PC-3 (cell line): Measurements from ENCODE around the gene FEV. TPM values are rescaled to one million over a fixed set of nuclear protein-coding genes. Genes with fewer than 3 reads are reported as not detected.

Source experiments
- ATAC-seq: fragments of 200-7000 bp; cut with Tn5 transposase; 2 replicates; pipeline ENCODE4 v1.9.1; 2020; ENCODE audit warnings: mild to moderate bottlenecking, moderate library complexity
- BruUV-seq: library from RNA; stranded (reverse); fragments of 400-500 nt; replicated peaks from 2 replicates; lab custom pipeline; 2021; lab: Mats Ljungman, UMichigan
- CTCF ChIA-PET: fragments of 300-600 bp; sonication (Branson Sonifier 250); formaldehyde crosslinking; loops from one replicate; lab custom pipeline; 2022; ENCODE audit warnings: antibody characterized with exemption; lab: Charles Lee
- POLR2A ChIA-PET: fragments of 300-600 bp; sonication (Branson Sonifier 250); formaldehyde crosslinking; loops from one replicate; lab custom pipeline; 2022; ENCODE audit warnings: antibody characterized with exemption; ENCODE audit not compliant: unreplicated experiment; lab: Charles Lee
- DNase-seq: peaks from one replicate; pipeline ENCODE4 v3.0.0-alpha.2; 2015
- H2AFZ ChIP-seq: fragments of 300-600 bp; sonication (generic); 2 replicates; pipeline ENCODE4 v1.6.0; 2016; ENCODE audit warnings: antibody characterized with exemption, low read length
- H3F3A ChIP-seq: fragments of 300-600 bp; sonication (generic); one replicate; pipeline ENCODE4 v1.6.0; 2017; ENCODE audit warnings: antibody characterized with exemption, low read length, control low read depth, mild to moderate bottlenecking; ENCODE audit not compliant: unreplicated experiment
- H3K27ac ChIP-seq: fragments of 300-600 bp; sonication (generic); 2 replicates; pipeline ENCODE4 v1.5.1; 2016; ENCODE audit warnings: mild to moderate bottlenecking, low read length
- H3K27me3 ChIP-seq: fragments of 300-600 bp; sonication (generic); 2 replicates; pipeline ENCODE4 v1.6.1; 2016; ENCODE audit warnings: low read length, mixed read lengths
- H3K36me3 ChIP-seq: fragments of 300-600 bp; sonication (generic); 2 replicates; pipeline ENCODE4 v1.6.1; 2016; ENCODE audit warnings: low read depth, mixed run types, low read length, mixed read lengths
- H3K4me1 ChIP-seq: fragments of 300-600 bp; sonication (generic); 2 replicates; pipeline ENCODE4 v1.5.1; 2016; ENCODE audit warnings: low read length; ENCODE audit not compliant: insufficient read depth
- H3K4me2 ChIP-seq: fragments of 300-600 bp; sonication (generic); 2 replicates; pipeline ENCODE4 v1.6.0; 2016; ENCODE audit warnings: low read length
- H3K4me3 ChIP-seq: fragments of 300-600 bp; sonication (generic); 2 replicates; pipeline ENCODE4 v1.5.1; 2016; ENCODE audit warnings: mild to moderate bottlenecking, low read length, mixed read lengths
- H3K79me2 ChIP-seq: fragments of 300-600 bp; sonication (generic); 2 replicates; pipeline ENCODE4 v1.6.1; 2017; ENCODE audit warnings: low read length, mixed read lengths
- H3K9ac ChIP-seq: fragments of 300-600 bp; sonication (generic); 2 replicates; pipeline ENCODE4 v1.6.0; 2016; ENCODE audit warnings: mild to moderate bottlenecking, low read length
- H3K9me2 ChIP-seq: fragments of 300-600 bp; sonication (generic); replicated peaks from 2 replicates; pipeline ENCODE4 v1.6.1; 2016; ENCODE audit warnings: mixed run types, low read length, mixed read lengths
- H3K9me3 ChIP-seq: fragments of 300-600 bp; sonication (generic); 2 replicates; pipeline ENCODE4 v1.6.1; 2016; ENCODE audit warnings: low read length, mixed read lengths
- H4K20me1 ChIP-seq: fragments of 300-600 bp; sonication (generic); 2 replicates; pipeline ENCODE4 v1.6.1; 2016; ENCODE audit warnings: low read length, mixed read lengths
- CTCF ChIP-seq: fragments of 300-600 bp; sonication (generic); conservative IDR thresholded peaks from 2 replicates; pipeline ENCODE4 v1.5.1; 2017; ENCODE audit warnings: antibody characterized with exemption, low read depth, mild to moderate bottlenecking, low read length
- EZH2 ChIP-seq: fragments of 300-600 bp; sonication (generic); IDR thresholded peaks from one replicate; pipeline ENCODE4 v1.6.1; 2017; ENCODE audit warnings: antibody characterized with exemption, mild to moderate bottlenecking, low read length; ENCODE audit not compliant: unreplicated experiment
- EZH2phosphoT487 ChIP-seq: fragments of 300-600 bp; sonication (generic); IDR thresholded peaks from 2 replicates; pipeline ENCODE4 v1.6.1; 2018; ENCODE audit warnings: mild to moderate bottlenecking, antibody characterized with exemption, low read length, borderline replicate concordance
- intact Hi-C: fragments of 100-400 bp; cut with micrococcal nuclease; formaldehyde crosslinking; loops from 2 replicates; pipeline ENCODE4 v1.9.0; 2023
- total RNA-seq: library from RNA; depleted of rRNA; stranded (reverse); fragments of >200 nt; gene quantifications from 2 replicates; pipeline ENCODE4 v1.2.3, GENCODE V29; 2014

FEV gene
- total RNA-seq, 1 experiment from 2014 or later = 0.07 TPM

DNA sequence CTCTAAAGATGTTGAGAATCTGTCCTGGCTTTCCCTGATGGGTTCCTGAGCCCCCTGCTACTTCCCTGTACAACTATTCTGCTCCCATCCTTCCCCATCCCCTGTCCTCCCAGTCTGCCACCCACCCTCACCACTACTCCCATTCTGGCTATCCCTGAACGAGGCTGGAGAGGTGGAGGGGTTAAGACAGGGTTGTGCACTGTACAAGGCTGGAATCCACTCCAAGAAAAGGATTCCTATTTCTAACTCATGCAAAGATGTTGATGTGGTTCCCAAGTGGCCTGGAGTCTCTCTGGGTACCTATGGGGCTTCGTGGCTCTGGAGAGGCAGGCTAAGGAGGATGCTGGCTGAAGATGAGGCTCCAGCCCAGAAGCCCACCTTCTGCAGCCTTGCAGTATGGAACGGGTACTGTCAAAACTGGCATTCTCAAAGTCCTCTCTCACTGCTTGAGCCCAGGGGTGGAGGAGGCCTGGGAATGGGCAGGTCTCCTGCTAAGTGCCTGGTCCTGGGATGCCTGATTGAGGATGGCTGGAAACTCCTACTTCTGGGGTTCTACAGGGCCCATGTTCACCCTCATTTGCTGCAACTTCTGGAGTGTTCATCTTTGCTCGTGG, 1.3 kb upstream of the FEV start:
- Histone ChIP-seq H3K4me1 (no peaks in the 10 kb centered on the region), H3K9me2 (no peaks in the 10 kb centered on the region), H3K27me3 (peaks cover 55% of the 10 kb centered on the region), H3K27ac (no peak overlapping the region), H3F3A (no peaks in the 10 kb centered on the region), H4K20me1 (no peaks in the 10 kb centered on the region), H2AFZ (no peak overlapping the region), H3K4me3 (no peak overlapping the region), H3K4me2 (no peak overlapping the region), H3K36me3 (no peaks in the 10 kb centered on the region), H3K79me2 (no peaks in the 10 kb centered on the region), H3K9me3 (no peaks in the 10 kb centered on the region), H3K9ac (no peak overlapping the region)
- POLR2A ChIA-PET = no interaction called here
- no peak for TF ChIP-seq CTCF
- TF ChIP-seq EZH2 = no peak
- TF ChIP-seq EZH2phosphoT487 = no peak
- BruUV-seq = no TSS peak
- intact Hi-C loops = no loop called here
- DNase-seq (no peak), ATAC-seq (no peak)
- CTCF ChIA-PET = no interaction called here

GRCh38 chr2:218985325-218986091, 524 bp upstream of the FEV start:
- no peak for ATAC-seq
- intact Hi-C loops = no loop called here
- no peak overlapping the region for H3K4me3 ChIP-seq
- H3K36me3 ChIP-seq = no peaks in the 10 kb centered on the region
- no peaks in the 10 kb centered on the region for H3K79me2 ChIP-seq
- no TSS peak for BruUV-seq
- H3K4me1 ChIP-seq = no peaks in the 10 kb centered on the region
- H3K9me3 ChIP-seq = no peaks in the 10 kb centered on the region
- H3K4me2 ChIP-seq = no peak overlapping the region
- H2AFZ ChIP-seq = no peak overlapping the region
- no peak overlapping the region for H3K9ac ChIP-seq
- CTCF ChIA-PET = no interaction called here
- H4K20me1 ChIP-seq = no peaks in the 10 kb centered on the region
- H3K27me3 ChIP-seq = peaks cover 55% of the 10 kb centered on the region
- no peaks in the 10 kb centered on the region for H3K9me2 ChIP-seq
- H3K27ac ChIP-seq = no peak overlapping the region
- TF ChIP-seq EZH2 = no peak
- DNase-seq = no peak
- POLR2A ChIA-PET = no interaction called here
- no peaks in the 10 kb centered on the region for H3F3A ChIP-seq

DNA sequence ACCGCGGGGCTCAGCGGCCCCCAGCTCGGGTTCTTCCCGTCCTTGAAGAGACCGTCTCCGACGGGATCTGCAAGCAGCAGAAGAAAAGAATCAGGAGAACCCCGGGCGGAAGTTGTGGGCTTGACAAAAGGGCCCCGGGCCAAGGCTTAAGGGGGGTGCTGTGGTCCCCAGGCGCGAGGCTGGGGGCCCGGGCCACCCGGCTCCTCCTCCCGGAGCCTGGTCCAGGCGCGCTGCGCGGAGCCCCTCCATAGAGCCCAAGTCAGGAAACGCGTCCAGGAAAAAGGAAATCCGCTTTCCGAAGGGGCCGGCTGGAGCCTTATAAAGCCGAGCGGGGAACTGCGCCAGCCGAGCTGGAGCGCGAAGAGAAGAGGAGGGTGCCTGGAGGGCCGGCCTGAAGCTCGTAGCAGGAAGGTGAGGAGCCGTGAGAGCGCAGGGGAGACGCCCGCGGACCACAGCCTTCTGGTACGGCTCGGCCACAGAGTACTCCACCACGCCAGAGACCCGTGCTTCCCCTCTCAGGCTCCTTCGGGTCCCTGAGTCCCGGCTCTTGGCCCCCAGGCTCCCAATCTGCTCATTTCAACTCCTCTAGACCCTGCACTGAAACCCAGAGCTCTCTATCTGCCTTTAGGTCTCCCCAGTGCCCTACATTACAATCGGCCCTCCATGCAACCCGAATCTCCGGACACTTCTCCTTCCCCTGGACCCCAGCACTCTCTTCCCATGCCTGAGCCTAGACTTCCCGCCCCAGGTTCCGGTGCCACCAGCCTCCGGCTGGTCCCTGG, 554 bp downstream of the FEV start:
- no peaks in the 10 kb centered on the region for H3K9me3 ChIP-seq
- POLR2A ChIA-PET = interaction anchor here (0.8 kb wide), 1 partner anchor 58 kb away, joined by 4 read pairs; no protein-coding TSS in a partner anchor
- ATAC-seq = peak; percentile 10; the same call in 1 of the 2 replicates
- CTCF ChIA-PET = no interaction called here
- H3K36me3 ChIP-seq = no peaks in the 10 kb centered on the region
- no peak overlapping the region for H3K9ac ChIP-seq
- BruUV-seq = no TSS peak
- intact Hi-C loops = loop anchor here (5.0 kb wide), 1 partner anchor 107 kb away; no protein-coding TSS in a partner anchor
- no peaks in the 10 kb centered on the region for H4K20me1 ChIP-seq
- H3K9me2 ChIP-seq = no peaks in the 10 kb centered on the region
- H3K27me3 ChIP-seq = peaks cover 55% of the 10 kb centered on the region
- no peak for TF ChIP-seq CTCF
- TF ChIP-seq EZH2 = peak; percentile 64
- peak; percentile 54; the same call in 1 of the 2 replicates for TF ChIP-seq EZH2phosphoT487
- H3K27ac ChIP-seq = no peak overlapping the region
- H3F3A ChIP-seq = no peaks in the 10 kb centered on the region
- H3K4me1 ChIP-seq = no peaks in the 10 kb centered on the region
- peak overlapping the region; percentile 53; the same call in 1 of the 2 replicates for H2AFZ ChIP-seq
- H3K79me2 ChIP-seq = no peaks in the 10 kb centered on the region
- H3K4me3 ChIP-seq = peak overlapping the region; percentile 54
- peak overlapping the region; percentile 67 for H3K4me2 ChIP-seq
- peak; percentile 16 for DNase-seq
